Spleen (tissue), 11 donors: ENCODE results near the gene LTC4S. TPM values are rescaled to one million over a fixed set of nuclear protein-coding genes. Genes with fewer than 3 reads are reported as not detected.

Experiments used
- DNase-seq: peaks from one replicate; pipeline ENCODE4 v3.0.0-alpha.2; 2020
- H3K27ac ChIP-seq, 8 donors: fragments of 200-600 bp; sonication (generic) in 7 of 8; 1 replicate in 4 of 8; 2 replicates in 4 of 8; pipeline versions ENCODE4 v1.5.0 to v1.8.0; 2016 to 2021; ENCODE audit warnings: inconsistent platforms in 4 of 8, mild to moderate bottlenecking in 4 of 8, moderate library complexity in 1 of 8
- H3K27me3 ChIP-seq, 7 donors: fragments of 200-600 bp; sonication (generic) in 6 of 7; replicated peaks in 1 of 7; 1 replicate in 4 of 7; 2 replicates in 3 of 7; pipeline versions ENCODE4 v1.5.0 to v1.8.0; 2016 to 2021; ENCODE audit warnings: inconsistent platforms in 3 of 7, mild to moderate bottlenecking in 1 of 7
- H3K36me3 ChIP-seq, 6 donors: fragments of 200-600 bp; sonication (generic) in 5 of 6; 1 replicate in 4 of 6; 2 replicates in 2 of 6; pipeline versions ENCODE4 v1.5.0 to v1.8.0; 2016 to 2021; ENCODE audit warnings: inconsistent platforms in 2 of 6
- H3K4me1 ChIP-seq, 6 donors: fragments of 200-600 bp; sonication (generic) in 5 of 6; 1 replicate in 3 of 6; 2 replicates in 3 of 6; pipeline versions ENCODE4 v1.5.0 to v1.8.0; 2016 to 2021; ENCODE audit warnings: inconsistent platforms in 3 of 6
- H3K4me3 ChIP-seq, 8 donors: fragments of 200-600 bp; sonication (generic) in 7 of 8; 1 replicate in 4 of 8; 2 replicates in 4 of 8; pipeline versions ENCODE4 v1.5.0 to v1.8.0; 2016 to 2021; ENCODE audit warnings: inconsistent platforms in 4 of 8, mild to moderate bottlenecking in 4 of 8, moderate library complexity in 2 of 8
- H3K9me3 ChIP-seq, 8 donors: fragments of 200-600 bp; sonication (generic) in 7 of 8; 1 replicate in 4 of 8; 2 replicates in 4 of 8; pipeline versions ENCODE4 v1.5.0 to v1.8.0; 2016 to 2021; ENCODE audit warnings: inconsistent platforms in 4 of 8
- POLR2A ChIP-seq, 3 donors: fragments of 450-650 bp; IDR thresholded peaks; one replicate each; pipeline ENCODE4 v1.5.1; 2017; ENCODE audit warnings: antibody characterized with exemption in 3 of 3, mild to moderate bottlenecking in 1 of 3
- POLR2AphosphoS5 ChIP-seq, 3 donors: sonication (generic); formaldehyde crosslinking; IDR thresholded peaks; one replicate each; pipeline ENCODE4 v1.5.1; 2017; ENCODE audit warnings: antibody characterized with exemption in 3 of 3
- WGBS, 5 donors: extraction: QIAGEN DNeasy Blood & Tissue Kit in 3 of 5; methylation state at CpG; one replicate each; pipeline versions ENCODE4 v1.1.5 to v1.1.7; 2013 to 2018; 5-methylcytosine and 5-hydroxymethylcytosine counted together
- intact Hi-C: fragments of 100-400 bp; cut with DNase I; formaldehyde crosslinking; loops from one replicate; pipeline ENCODE4 v1.15.0; 2023; ENCODE audit warnings: low total_unique reads
- polyA plus RNA-seq, 3 donors: library from polyadenylated mRNA; stranded (reverse); fragments of 200-250 nt; gene quantifications; one replicate each; pipeline ENCODE4 v1.2.1, GENCODE V29; 2013
- total RNA-seq, 7 donors: library from RNA; depleted of rRNA in 3 of 7; stranded (reverse); fragments of >200 nt in 3 of 7; fragmentation: NEBNext Ultra II Directional in 4 of 7; extraction: Animal tissue kit (Norgen Biotek cat#: 25700) in 4 of 7; gene quantifications; one replicate each; pipeline versions ENCODE4 v1.1.0 to v1.2.1, GENCODE V29; 2016 to 2021
- TF ChIP-seq, protein P1 (sequence below), 11 experiments: fragments of 200-600 bp in 7 of 11; fragments of 450-650 bp in 4 of 11; sonication (generic) in 4 of 11; IDR thresholded peaks in 8 of 11; conservative IDR thresholded peaks in 3 of 11; 1 replicate in 7 of 11; 2 replicates in 4 of 11; pipeline versions ENCODE4 v1.4.0 to v1.8.0; 2016 to 2021; ENCODE audit warnings: antibody characterized with exemption in 11 of 11, inconsistent platforms in 4 of 11, mild to moderate bottlenecking in 1 of 11
- donor health status: healthy with polysubstance abuse.
- donor health status: DM: no; HTN: no; CAD: no; lungs with moderate emphysema.
- donor health status: DM: no; HTN: no; CAD: no.
- donor health status: Bipolar disorder and iron deficiency.
- donor health status: healthy.
- donor health status: DM: no; HTN: no; CAD: no.
- donor health status: DM: yes; HTN: yes; CAD: no.

The LTC4S gene
- total and polyA plus RNA-seq, 10 donors, result 3.1 to 24.2 (median 9.0) TPM

DNA sequence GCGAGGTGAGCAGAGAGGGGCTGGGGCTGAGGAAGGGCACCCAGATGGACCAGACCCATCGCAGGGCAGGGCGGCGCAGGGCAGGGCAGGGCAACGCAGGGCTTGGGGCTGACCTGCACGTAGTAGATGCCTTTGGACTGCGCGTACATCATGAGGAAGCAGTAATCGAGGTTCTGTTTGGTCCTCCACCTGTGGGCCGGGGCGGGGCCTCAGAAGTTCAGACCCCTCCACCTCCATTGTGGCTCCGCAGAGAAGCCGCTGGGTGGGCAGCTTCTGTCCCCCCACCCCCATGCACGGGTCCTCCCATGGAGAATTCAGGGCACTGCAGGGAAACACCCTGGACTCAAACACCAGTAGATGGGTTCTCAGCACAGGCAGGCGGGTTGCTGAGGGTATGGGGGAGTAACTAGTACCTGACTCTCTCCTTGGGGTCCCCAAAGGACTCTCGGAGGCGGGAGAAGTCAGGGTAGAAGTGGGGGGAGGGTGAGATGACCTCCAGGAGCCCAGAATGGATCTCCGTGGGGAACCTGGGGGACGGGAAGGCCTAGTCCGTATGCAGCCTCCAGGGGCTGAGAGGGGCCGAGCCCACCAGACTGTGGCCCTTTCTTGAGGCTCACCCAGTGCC is 6.4 kb downstream of the LTC4S start:
- H3K4me3 ChIP-seq, result no peak overlapping the region
- TF ChIP-seq POLR2A (IDR thresholded peaks at IDR 0.05) (no peak), POLR2AphosphoS5 (IDR thresholded peaks at IDR 0.05) (peak in 1 of 3 donors; percentile 46)
- TF ChIP-seq, protein P1, sequence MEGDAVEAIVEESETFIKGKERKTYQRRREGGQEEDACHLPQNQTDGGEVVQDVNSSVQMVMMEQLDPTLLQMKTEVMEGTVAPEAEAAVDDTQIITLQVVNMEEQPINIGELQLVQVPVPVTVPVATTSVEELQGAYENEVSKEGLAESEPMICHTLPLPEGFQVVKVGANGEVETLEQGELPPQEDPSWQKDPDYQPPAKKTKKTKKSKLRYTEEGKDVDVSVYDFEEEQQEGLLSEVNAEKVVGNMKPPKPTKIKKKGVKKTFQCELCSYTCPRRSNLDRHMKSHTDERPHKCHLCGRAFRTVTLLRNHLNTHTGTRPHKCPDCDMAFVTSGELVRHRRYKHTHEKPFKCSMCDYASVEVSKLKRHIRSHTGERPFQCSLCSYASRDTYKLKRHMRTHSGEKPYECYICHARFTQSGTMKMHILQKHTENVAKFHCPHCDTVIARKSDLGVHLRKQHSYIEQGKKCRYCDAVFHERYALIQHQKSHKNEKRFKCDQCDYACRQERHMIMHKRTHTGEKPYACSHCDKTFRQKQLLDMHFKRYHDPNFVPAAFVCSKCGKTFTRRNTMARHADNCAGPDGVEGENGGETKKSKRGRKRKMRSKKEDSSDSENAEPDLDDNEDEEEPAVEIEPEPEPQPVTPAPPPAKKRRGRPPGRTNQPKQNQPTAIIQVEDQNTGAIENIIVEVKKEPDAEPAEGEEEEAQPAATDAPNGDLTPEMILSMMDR (IDR thresholded peaks at IDR 0.05 in 8 of 11, conservative IDR thresholded peaks at IDR 0.05 in 3 of 11), result no peak
- intact Hi-C loops, result loop anchor here (10.0 kb wide), 1 partner anchor 55 kb away; the partner anchor contains the start of gene MRNIP
- peak; percentile 73 for DNase-seq
- peaks cover 0 to 48% (median 42%) of the 10 kb centered on the region in 6 donors for H3K36me3 ChIP-seq
- no peaks in the 10 kb centered on the region for H3K27me3 ChIP-seq
- WGBS, 5 donors, result 92 to 97% (median 95%) methylated on average over 14 to 21 of the region's 21 CpGs
- H3K4me1 ChIP-seq, result peaks cover 27 to 66% (median 56%) of the 10 kb centered on the region in 6 donors
- H3K9me3 ChIP-seq, result no peaks in the 10 kb centered on the region
- H3K27ac ChIP-seq, result no peak overlapping the region

DNA sequence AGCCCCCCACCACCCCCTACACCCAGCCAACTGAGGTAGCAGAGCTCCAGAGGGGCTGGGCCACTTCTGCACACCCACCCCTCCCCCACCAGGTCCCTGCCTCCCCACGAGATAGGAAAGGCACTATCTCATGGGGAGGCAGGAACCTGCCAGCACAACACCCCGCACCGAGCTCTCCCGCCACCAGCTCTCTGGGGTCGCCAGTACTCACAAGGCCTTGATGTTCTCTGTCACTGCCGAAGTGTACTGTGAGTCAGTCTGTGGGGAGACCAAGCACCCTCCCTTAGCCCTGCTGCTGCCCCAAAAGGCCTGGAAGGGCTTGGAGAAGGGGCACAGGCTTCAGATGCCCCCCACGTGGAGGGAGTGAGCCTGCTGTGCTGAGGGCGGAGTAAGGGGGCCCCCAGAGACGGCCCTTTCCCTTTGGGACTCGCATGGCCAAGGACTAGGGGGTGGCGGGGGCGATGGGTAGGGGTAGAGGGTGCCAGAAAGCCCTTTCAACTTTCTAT is 7.0 kb downstream of the LTC4S start:
- intact Hi-C loops, result loop anchor here (10.0 kb wide), 1 partner anchor 54 kb away; the partner anchor contains the start of gene MRNIP
- Histone ChIP-seq H3K27ac (no peak overlapping the region), H3K27me3 (no peaks in the 10 kb centered on the region), H3K4me3 (no peak overlapping the region), H3K36me3 (peaks cover 0 to 48% (median 42%) of the 10 kb centered on the region in 6 donors), H3K9me3 (no peaks in the 10 kb centered on the region), H3K4me1 (peaks cover 28 to 66% (median 56%) of the 10 kb centered on the region in 6 donors)
- peak; percentile 72 for DNase-seq
- TF ChIP-seq POLR2AphosphoS5 (IDR thresholded peaks at IDR 0.05), result no peak
- TF ChIP-seq, protein P1 (IDR thresholded peaks at IDR 0.05 in 8 of 11, conservative IDR thresholded peaks at IDR 0.05 in 3 of 11), result no peak
- TF ChIP-seq POLR2A (IDR thresholded peaks at IDR 0.05), result no peak
- WGBS, 5 donors, result 81 to 88% (median 87%) methylated on average over 12 of the region's 12 CpGs

DNA sequence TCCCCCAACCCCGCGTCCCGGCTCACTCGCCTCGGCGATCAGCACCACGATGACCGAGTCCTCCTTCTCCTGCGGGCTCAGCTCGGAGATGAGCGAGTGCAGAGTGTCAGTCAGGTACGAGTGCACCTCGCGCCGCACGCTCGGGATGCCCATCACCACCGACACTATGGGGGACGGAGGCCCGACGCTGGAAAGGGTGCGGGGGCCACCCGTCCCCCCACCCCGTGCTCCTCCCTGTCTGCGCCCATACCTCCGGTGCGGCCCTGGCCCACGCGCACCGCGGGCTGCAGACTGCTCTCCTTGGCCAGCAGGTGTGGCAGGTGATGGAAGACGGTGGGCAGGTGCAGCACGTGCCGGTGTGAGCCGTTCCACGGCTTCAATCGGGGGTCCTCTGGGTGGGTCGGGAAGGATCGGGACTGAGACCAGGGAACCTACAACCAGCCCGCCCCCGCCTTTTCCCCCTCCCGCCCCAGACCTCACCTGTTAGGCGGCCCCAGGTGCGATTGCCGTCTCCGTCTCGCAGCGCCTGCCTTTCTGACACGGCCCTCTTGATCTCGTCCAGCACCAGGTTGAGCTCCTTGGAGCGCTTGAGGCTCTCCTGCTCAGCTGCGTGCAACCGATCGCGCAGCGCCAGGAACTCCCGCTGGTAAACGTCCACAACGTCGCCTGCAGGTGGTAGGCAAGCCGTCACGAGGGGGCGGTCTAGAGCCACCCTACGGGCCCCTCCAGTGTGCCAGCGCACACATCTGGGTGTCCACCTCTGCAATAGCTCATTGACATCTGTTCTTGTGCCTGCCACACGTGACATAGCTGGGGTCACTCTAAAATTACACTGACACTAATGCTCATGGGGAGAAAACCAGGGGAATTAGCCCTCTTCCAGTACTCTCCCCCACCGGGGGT is 7.8 kb downstream of the LTC4S start:
- Histone ChIP-seq H3K9me3 (no peaks in the 10 kb centered on the region), H3K27ac (no peak overlapping the region), H3K27me3 (no peaks in the 10 kb centered on the region), H3K4me3 (peak overlapping the region in 1 of 8 donors; percentile 13), H3K4me1 (peaks cover 28 to 60% (median 50%) of the 10 kb centered on the region in 6 donors), H3K36me3 (peaks cover 0 to 48% (median 42%) of the 10 kb centered on the region in 6 donors)
- peak; percentile 94 for DNase-seq
- WGBS, 5 donors, result 64 to 72% (median 66%) methylated on average over 43 to 67 of the region's 67 CpGs
- TF ChIP-seq, protein P1 (IDR thresholded peaks at IDR 0.05 in 8 of 11, conservative IDR thresholded peaks at IDR 0.05 in 3 of 11), result peak; percentile 28 to 92 (median 75)
- TF ChIP-seq POLR2A (IDR thresholded peaks at IDR 0.05) (no peak), POLR2AphosphoS5 (IDR thresholded peaks at IDR 0.05) (peak; percentile 69 to 71 (median 70))
- intact Hi-C loops, result loop anchor here (10.0 kb wide), 1 partner anchor 53 kb away; the partner anchor contains the start of gene MRNIP
